H1 (cell line): ENCODE measurements around the gene RNF20. TPM values are rescaled to one million over a fixed set of nuclear protein-coding genes. Genes with fewer than 3 reads are reported as not detected.

ENCODE experiments used
- CBX5 ChIP-seq: fragments of 300-800, 300-1000 bp; sonication (generic); IDR thresholded peaks from 2 replicates; pipeline ENCODE4 v1.7.1; 2016; ENCODE audit warnings: antibody characterized with exemption, low read length, low read depth
- CHD7 ChIP-seq: fragments of 300-600 bp; sonication (generic); IDR thresholded peaks from 2 replicates; pipeline ENCODE4 v1.7.1; 2012; ENCODE audit warnings: low read length, moderate library complexity, mild to moderate bottlenecking, inconsistent platforms; ENCODE audit not compliant: insufficient replicate concordance
- GABPA ChIP-seq: IDR thresholded peaks from 2 replicates; pipeline ENCODE4 v1.6.1; 2011; ENCODE audit warnings: mild to moderate bottlenecking, low read length, moderate library complexity, borderline replicate concordance; ENCODE audit not compliant: insufficient read depth
- POLR2AphosphoS5 ChIP-seq: IDR thresholded peaks from 2 replicates; pipeline ENCODE4 v1.6.1; 2011; ENCODE audit warnings: low read depth, low read length
- SP1 ChIP-seq: IDR thresholded peaks from 2 replicates; pipeline ENCODE4 v1.6.1; 2011; ENCODE audit warnings: low read depth, low read length
- polyA plus RNA-seq, 7 experiments: library from polyadenylated mRNA; depleted of rRNA in 3 of 7; stranded (reverse) in 5 of 7; unstranded in 2 of 7; fragments of >200 nt in 5 of 7; fragments of 200-250 nt in 2 of 7; gene quantifications; 1 replicate in 5 of 7; 2 replicates in 1 of 7; 4 replicates in 1 of 7; pipeline versions ENCODE4 v1.2.1 to v1.2.3, GENCODE V29; 2011 to 2013; ENCODE audit warnings: missing spikeins in 2 of 7, mixed read lengths in 2 of 7
- total RNA-seq: library from RNA; stranded (reverse); fragmentation: NEBNext Ultra II Directional; extraction: Animal tissue kit (Norgen Biotek cat#: 25700); gene quantifications from 2 replicates; pipeline ENCODE4 v1.2.1, GENCODE V29; 2021

Gene RNF20
- total and polyA plus RNA-seq, 2 of the 8 experiments (the other 6 are each of a cell fraction or from before 2014, with no cell fraction given) = 9.4 to 65.2 TPM

- TF ChIP-seq CHD7 (no peak), POLR2AphosphoS5 (no peak), GABPA (no peak), CBX5 (no peak), SP1 (no peak)
These were observed 37.5 kb downstream of the RNF20 start (continued) for GRCh38 chr9:101571114-101571513.
